ENCODE data around the gene SLC1A1.
A peak's percentile ranks its signal among the peaks of the same experiment; 100 is the strongest.

The SLC1A1 gene

GRCh38 chr9:4489562-4489918, 728 bp upstream of the SLC1A1 start:
- ATAC-seq = peak; percentile 62
- no peak for TF ChIP-seq ZC3H10 (CRISPR knock-in tag; IDR thresholded peaks at IDR 0.05)
- TF ChIP-seq CSRNP3 (CRISPR knock-in tag; IDR thresholded peaks at IDR 0.05) = no peak
- TF ChIP-seq GLIS3 (CRISPR knock-in tag; IDR thresholded peaks at IDR 0.05) = no peak
- TF ChIP-seq CSDC2 (CRISPR knock-in tag; IDR thresholded peaks at IDR 0.05) = no peak
- TF ChIP-seq ZNF8 (CRISPR knock-in tag; IDR thresholded peaks at IDR 0.05) = no peak
- TF ChIP-seq CREB5 (CRISPR knock-in tag; IDR thresholded peaks at IDR 0.05; ENCODE audit: low read depth) = no peak

DNA sequence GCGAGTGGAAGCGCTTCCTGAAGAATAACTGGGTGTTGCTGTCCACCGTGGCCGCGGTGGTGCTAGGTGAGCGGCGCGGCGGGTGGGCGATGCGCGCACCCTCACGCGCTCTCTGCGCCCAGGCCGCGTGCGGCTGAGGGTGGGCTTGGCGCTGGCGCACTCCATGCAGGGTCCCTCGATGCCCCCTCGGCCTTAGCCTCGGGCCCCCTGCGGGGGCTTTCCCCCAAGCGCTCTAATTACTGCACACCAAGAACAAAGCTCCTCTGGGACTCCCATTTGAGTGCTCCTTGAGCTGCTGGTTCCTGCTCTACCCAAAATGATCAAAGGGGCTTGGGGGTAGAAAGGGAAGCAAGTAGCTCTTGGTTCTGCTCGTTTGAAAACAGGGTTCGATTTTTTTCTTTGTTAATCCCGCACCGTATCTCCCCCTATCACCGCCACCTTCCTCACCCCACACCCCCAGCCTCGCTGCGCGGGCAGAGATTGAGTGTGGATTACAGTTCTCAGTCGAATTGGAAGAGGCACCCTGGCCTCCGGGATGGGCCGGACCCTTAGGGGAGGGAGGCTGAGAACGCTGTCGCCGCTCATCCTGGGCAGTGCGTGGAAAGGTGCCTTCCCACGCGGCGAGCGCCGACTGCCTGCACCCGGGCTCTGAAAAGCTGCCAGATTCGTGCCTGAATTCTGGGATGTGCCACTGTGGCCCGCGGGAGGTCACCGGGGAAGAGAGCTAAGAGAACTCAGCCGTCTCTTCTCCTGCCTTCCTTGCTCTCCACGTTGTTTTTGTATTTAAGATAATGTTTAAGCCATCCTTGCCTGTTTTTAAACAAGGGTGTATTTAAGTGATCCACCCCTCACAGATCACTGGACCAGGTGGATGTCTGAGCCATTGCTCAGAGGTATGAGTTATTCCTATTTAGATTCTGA, 697 bp downstream of the SLC1A1 start:
- no peak; the same call in 2 of the 3 replicates for ATAC-seq
- TF ChIP-seq ESRRG (CRISPR knock-in tag; IDR thresholded peaks at IDR 0.05) (no peak), OSR1 (CRISPR knock-in tag; IDR thresholded peaks at IDR 0.05) (no peak), TCF4 (CRISPR knock-in tag; IDR thresholded peaks at IDR 0.05; ENCODE audit: borderline replicate concordance) (no peak), ZNF70 (CRISPR knock-in tag; IDR thresholded peaks at IDR 0.05) (no peak), ZFP3 (CRISPR knock-in tag; IDR thresholded peaks at IDR 0.05) (no peak), CSRNP3 (CRISPR knock-in tag; IDR thresholded peaks at IDR 0.05) (no peak), RARB (CRISPR knock-in tag; IDR thresholded peaks at IDR 0.05) (no peak), ZFP30 (CRISPR knock-in tag; IDR thresholded peaks at IDR 0.05) (no peak), ZC3H10 (CRISPR knock-in tag; IDR thresholded peaks at IDR 0.05) (no peak)

GRCh38 chr9:4491626-4491975, 1.3 kb downstream of the SLC1A1 start:
- TF ChIP-seq, protein P1, sequence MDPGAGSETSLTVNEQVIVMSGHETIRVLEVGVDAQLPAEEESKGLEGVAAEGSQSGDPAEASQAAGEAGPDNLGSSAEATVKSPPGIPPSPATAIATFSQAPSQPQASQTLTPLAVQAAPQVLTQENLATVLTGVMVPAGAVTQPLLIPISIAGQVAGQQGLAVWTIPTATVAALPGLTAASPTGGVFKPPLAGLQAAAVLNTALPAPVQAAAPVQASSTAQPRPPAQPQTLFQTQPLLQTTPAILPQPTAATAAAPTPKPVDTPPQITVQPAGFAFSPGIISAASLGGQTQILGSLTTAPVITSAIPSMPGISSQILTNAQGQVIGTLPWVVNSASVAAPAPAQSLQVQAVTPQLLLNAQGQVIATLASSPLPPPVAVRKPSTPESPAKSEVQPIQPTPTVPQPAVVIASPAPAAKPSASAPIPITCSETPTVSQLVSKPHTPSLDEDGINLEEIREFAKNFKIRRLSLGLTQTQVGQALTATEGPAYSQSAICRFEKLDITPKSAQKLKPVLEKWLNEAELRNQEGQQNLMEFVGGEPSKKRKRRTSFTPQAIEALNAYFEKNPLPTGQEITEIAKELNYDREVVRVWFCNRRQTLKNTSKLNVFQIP (CRISPR knock-in tag; IDR thresholded peaks at IDR 0.05; ENCODE audit: borderline replicate concordance, low read depth) = no peak
- TF ChIP-seq ZNF70 (CRISPR knock-in tag; IDR thresholded peaks at IDR 0.05) = no peak
- TF ChIP-seq ZNF565 (CRISPR knock-in tag; conservative IDR thresholded peaks at IDR 0.05; ENCODE audit: low read depth) = no peak
- TF ChIP-seq GLIS3 (CRISPR knock-in tag; IDR thresholded peaks at IDR 0.05) = no peak
- TF ChIP-seq ZFP3 (CRISPR knock-in tag; IDR thresholded peaks at IDR 0.05) = no peak
- no peak for TF ChIP-seq PPARA (CRISPR knock-in tag; IDR thresholded peaks at IDR 0.05; ENCODE audit: borderline replicate concordance)
- TF ChIP-seq RARB (CRISPR knock-in tag; IDR thresholded peaks at IDR 0.05) = no peak
- TF ChIP-seq ESRRG (CRISPR knock-in tag; IDR thresholded peaks at IDR 0.05) = no peak
- no peak for TF ChIP-seq CSRNP3 (CRISPR knock-in tag; IDR thresholded peaks at IDR 0.05)
- no peak for TF ChIP-seq BACH2 (CRISPR knock-in tag; IDR thresholded peaks at IDR 0.05; ENCODE audit: borderline replicate concordance)
- TF ChIP-seq TOX (CRISPR knock-in tag; IDR thresholded peaks at IDR 0.05; ENCODE audit: borderline replicate concordance) = no peak
- TF ChIP-seq CREB5 (CRISPR knock-in tag; IDR thresholded peaks at IDR 0.05; ENCODE audit: low read depth) = no peak
- no peak for TF ChIP-seq ZC3H10 (CRISPR knock-in tag; IDR thresholded peaks at IDR 0.05)
- no peak for TF ChIP-seq TSHZ2 (CRISPR knock-in tag; IDR thresholded peaks at IDR 0.05)
- TF ChIP-seq ISL1 (CRISPR knock-in tag; IDR thresholded peaks at IDR 0.05) = no peak
- no peak for TF ChIP-seq TCF4 (CRISPR knock-in tag; IDR thresholded peaks at IDR 0.05; ENCODE audit: borderline replicate concordance)
- no peak for TF ChIP-seq OSR1 (CRISPR knock-in tag; IDR thresholded peaks at IDR 0.05)
- no peak for TF ChIP-seq ARNTL (CRISPR knock-in tag; IDR thresholded peaks at IDR 0.05; ENCODE audit: borderline replicate concordance, low read depth)
- no peak for TF ChIP-seq ZNF8 (CRISPR knock-in tag; IDR thresholded peaks at IDR 0.05)
- no peak for ATAC-seq

Measured in SK-N-SH treated with all-trans-retinoic acid at 6 μM for 48 hours (cell line).